ENCODE results near the gene MINAR2.

Gene MINAR2, protein sequence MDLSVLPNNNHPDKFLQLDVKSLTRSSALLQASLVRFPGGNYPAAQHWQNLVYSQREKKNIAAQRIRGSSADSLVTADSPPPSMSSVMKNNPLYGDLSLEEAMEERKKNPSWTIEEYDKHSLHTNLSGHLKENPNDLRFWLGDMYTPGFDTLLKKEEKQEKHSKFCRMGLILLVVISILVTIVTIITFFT

GRCh38 chr5:129747572-129748407, at the start of gene MINAR2:
TSS of gene MINAR2 (plus strand) at chr5:129748094. CDS start at chr5:129748191, 97 bp downstream.
- no peak for DNase-seq (ENCODE audit: low spot score)

DNA sequence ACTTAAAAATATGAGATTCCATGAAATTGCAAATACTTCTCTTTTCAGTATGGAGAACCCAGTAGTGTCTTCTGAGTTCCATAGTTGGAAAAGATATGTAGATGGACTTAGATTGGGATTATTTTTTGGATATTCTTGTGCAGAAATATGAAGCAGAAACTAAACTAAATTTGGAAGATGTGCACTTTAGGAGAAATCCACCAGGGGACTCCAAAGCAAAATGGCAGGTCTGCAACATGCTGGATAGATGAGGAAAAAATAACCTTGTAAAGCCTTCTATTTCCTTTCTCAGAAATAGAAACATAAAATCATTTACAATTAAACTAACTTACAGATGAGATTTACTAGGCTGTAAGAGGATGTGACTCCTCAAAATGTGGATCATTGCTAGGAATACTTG, 49.2 kb upstream of the MINAR2 start:
- no peak for DNase-seq (ENCODE audit: low spot score)

GRCh38 chr5:129716235-129716634, 31.7 kb upstream of the MINAR2 start:
- no peak for DNase-seq (ENCODE audit: low spot score)

GRCh38 chr5:129716651-129717050, 31.2 kb upstream of the MINAR2 start:
- no peak for DNase-seq (ENCODE audit: low spot score)

GRCh38 chr5:129717751-129718310, 30.1 kb upstream of the MINAR2 start:
- no peak for DNase-seq (ENCODE audit: low spot score)

DNA sequence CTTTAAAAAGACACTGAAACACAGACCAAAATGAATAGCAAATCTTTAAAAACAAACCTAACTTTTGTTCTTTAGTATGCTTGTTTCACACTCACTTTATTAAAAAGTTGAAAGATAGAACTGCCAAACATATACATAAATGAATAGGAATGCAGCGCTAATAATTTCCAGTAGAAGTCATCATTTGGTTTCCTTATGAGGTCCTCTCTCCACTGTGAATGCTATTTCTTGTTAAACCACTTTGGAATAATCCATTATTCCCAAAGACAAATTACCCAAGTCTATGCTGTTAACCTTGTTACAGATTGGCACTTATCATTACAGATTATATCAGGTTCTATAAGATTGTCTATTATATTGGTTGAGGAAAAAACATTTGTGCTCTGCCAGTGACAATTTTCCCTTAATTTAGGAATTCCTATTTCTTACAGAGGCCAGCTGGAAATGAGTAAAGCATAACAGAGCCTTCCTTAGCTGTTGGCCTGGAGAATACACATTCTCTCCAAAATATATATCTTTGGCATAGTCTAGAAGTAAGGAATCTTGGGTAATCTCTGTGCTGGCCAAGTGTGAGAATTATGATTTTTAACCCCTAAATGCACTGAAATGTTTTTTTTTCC, 29.3 kb upstream of the MINAR2 start:
- no peak for DNase-seq (ENCODE audit: low spot score)

DNA sequence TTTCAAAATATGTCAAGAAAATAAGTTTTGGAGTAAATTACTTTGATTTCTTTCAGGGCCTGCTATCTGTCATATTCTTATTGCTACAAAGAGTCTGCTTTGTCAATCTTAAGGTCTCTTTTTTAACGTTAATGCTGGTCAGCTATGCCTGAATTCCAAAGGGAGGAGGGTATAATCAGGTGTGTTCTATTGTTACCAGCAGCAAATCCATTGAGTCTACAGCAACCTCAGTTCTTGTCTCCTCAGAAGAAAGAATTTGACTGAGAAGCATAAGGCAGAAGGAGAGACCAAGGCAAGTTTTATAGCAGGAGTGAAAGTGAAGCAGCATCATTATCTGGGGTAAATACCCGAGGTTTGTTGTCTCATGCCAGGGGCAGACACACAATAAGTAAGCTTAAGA, 23.7 kb upstream of the MINAR2 start:
- DNase-seq (ENCODE audit: low spot score): no peak

DNA sequence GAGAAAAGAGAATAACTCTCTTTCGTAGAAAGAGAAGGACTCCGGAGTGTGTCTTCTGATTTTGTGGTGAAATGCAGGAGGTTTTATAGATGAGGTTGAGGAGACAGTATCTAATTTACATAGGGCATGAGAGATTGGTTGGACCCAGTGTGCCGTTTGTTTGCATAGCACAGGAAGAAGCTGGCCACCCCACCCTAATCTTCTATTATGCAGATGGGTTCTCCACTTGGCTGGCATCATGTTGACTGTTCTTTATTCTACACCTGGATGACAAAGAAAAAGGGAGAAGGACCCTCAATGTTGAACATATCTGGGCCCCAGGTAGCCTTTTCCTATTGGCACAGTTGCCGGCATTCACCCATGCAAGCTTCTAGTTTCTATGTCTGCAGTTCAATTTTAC, 23.2 kb upstream of the MINAR2 start:
- no peak for DNase-seq (ENCODE audit: low spot score)

DNA sequence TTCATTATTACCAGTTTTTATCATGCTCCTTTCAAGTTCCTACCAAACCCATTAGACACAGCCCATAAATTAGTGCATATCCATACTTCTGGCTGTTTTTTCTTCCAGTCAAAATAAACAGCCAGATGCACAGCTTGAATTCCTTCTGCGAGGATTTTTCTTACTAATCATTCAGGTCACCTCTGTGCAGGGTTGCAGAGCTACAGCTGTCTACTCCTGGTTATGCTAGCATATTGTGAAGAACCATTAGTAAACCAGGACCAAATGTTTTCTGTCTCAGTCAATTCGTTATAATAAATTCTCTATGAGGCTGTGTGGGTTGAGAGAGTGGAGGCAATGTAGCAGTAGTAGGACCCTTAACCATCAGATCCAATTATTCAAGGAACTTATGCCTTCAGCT, 8.1 kb upstream of the MINAR2 start:
- no peak for DNase-seq (ENCODE audit: low spot score)

- DNase-seq (ENCODE audit: low spot score): no peak
These were observed 4.2 kb upstream of the MINAR2 start for GRCh38 chr5:129743541-129744187.

- no peak for DNase-seq (ENCODE audit: low spot score)
These were observed 1.9 kb upstream of the MINAR2 start for GRCh38 chr5:129745997-129746396.

DNA sequence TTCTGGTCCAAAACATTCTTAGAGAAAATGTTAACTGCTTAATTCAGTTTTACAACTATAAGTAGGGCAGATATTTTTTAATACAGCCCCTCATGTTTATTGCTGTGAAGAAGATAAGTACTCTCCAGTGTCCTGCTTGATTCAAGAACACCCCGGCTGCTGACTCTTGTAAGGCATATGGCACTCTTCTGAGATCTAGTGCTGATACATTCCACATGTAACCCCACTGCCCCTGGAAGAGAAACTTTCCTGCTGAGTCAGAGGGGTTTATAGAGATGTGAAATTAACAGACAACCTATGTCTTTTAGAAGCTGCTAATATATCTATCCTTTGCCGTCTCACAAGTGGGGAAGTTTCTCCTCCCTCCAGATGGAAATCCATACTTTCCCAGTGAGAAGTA, 1.0 kb upstream of the MINAR2 start:
- DNase-seq (ENCODE audit: low spot score): no peak

DNA sequence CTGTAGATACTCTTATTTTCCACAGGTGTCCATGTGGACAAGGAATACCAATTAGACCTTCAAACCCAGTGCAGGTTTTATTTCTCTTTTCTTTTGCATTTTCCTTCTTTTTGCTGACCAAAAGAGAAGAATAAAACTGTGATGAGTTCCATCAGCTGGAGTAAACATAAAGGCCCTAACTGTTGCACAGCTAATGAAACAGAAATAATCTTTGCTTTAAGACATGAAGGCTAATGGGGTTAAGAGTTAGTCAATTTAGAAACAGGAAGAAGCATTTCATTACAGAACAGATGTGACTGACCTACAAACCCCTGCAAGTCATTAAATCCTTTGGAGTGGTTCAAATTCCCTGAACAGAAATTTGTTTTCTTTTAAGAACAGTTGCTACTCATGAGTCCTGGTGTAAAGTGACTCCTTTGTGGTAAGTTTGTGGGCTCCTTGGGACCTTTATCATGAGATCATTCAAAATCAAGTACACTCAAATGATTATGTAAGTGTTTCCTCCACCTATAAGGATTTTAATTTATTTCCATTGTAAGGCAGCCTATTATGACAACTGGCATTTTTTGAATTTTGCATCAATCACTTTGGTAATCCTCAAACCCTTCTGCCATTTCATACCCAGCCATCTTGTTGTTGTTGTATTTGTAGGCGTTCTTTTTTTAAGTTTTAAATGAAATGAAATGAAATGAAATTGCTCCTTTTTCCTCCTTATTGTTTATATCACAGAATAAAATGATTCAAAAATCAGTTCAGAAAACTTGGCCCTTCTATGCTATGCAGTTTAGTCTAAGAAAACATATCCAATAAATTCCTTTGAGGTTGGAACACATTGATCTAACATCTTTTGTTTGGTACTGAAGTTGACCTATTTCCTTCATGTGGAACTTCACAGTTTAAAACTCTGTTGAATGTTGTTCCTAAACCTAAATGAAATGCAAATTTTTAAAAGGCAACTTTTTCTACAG, 1.3 kb downstream of the MINAR2 start:
- DNase-seq (ENCODE audit: low spot score): no peak

GRCh38 chr5:129760636-129761325, 12.9 kb downstream of the MINAR2 start:
- DNase-seq (ENCODE audit: low spot score): no peak

DNA sequence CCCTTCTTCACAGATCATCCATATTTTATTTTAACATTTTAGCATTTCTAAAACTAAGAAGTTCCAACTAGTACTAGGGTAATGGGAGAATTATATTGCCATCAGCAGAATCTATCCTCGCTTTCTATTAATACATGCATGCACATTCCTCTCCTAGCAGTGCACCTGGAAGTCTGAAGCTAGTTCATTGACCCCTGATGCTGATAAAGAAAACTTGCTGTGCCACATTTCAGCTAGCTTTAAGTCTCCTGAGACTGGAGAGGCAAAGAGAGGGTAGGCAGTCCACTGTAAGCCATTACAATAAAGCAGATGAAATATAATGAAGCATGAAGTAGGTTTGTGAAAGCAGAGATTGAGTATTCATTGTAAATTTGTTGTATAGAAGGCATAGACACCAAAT, 15.8 kb downstream of the MINAR2 start:
- no peak for DNase-seq (ENCODE audit: low spot score)

DNA sequence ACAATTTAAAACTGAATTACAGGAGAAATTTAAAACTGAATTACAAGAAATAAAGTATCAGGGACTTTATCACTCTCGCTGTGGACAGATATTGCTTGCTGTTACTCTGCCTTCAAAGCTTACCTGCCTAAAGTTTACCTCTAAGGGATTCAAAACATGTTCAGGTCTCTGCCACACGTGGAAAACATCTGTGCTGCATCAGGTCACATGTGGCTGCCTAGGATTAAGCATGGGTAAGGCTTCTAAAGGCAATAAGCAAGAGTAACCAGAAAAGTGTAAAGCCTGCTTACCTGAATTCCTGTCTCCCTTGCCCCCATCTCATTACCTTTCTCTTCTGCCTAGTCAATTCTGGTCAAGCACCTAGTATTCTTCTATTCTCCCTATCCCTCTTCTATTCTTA, 18.9 kb downstream of the MINAR2 start:
- DNase-seq (ENCODE audit: low spot score): no peak

- DNase-seq (ENCODE audit: low spot score): peak; percentile 76
These were observed 20.1 kb downstream of the MINAR2 start for GRCh38 chr5:129767927-129768380.

DNA sequence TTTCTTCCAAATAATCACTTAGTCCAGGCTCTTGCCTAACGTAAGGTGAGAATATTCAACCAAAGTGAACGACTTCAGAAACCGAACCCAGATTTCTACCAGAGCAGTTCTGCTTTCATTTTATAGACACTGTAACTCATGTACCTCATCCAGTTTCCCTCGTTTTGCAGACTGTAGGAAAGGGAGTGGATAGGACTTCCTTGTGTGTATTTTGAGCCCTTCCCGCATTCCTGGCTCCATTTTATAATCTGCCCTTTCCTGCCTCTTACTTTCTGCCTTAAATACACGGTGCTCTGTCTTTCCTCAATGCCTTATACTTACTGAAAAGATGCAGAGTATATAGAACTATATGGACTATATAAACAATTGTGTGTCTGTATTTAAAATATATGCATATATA, 20.8 kb downstream of the MINAR2 start:
- no peak for DNase-seq (ENCODE audit: low spot score)

GRCh38 chr5:129770024-129770820, 22.3 kb downstream of the MINAR2 start:
- DNase-seq (ENCODE audit: low spot score): no peak

All from ecto neural progenitor cell (in vitro differentiated cells).